ENCODE measurements around the gene ALDH1L2. TPM values are rescaled to one million over a fixed set of nuclear protein-coding genes. Genes with fewer than 3 reads are reported as not detected.

Gene ALDH1L2
- total RNA-seq, 4 donors from 2014 or later, result 2.1 to 9.1 (median 4.3) TPM

DNA sequence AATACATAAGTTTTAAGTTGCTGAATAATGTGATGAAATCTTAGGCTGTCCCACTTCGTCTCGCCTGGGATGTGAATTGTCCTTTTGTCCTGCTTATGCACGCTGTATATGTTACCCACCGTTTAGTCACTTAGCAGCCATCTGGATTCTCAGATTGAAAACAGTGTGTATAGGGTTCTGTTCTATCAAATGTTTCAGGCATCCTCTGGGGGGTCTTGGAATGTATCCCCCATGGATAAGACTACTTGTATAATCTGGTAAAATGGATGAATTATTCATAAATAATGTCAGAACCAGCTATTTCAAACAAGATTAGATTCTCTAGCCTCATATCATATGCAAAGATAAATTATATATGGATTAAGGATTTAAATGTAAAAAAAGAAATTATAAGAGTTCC is 68.7 kb downstream of the ALDH1L2 start:
- H3K4me3 ChIP-seq (replicated peaks in 1 of 3), result no peak overlapping the region
- peaks cover 0 to 3% of the 10 kb centered on the region in 2 donors for H3K36me3 ChIP-seq
- peaks cover 9% of the 10 kb centered on the region in 2 donors for H3K4me1 ChIP-seq
- no peak for DNase-seq
- no peaks in the 10 kb centered on the region for H3K9me3 ChIP-seq
- no peak for TF ChIP-seq POLR2A (IDR thresholded peaks at IDR 0.05)
- no peak for TF ChIP-seq CTCF (IDR thresholded peaks at IDR 0.05)
- H3K27ac ChIP-seq, result no peak overlapping the region
- no peaks in the 10 kb centered on the region for H3K27me3 ChIP-seq
- 93% methylated on average over 4 of the region's 4 CpGs for WGBS, 2 donors
- intact Hi-C loops (cut with DNase I), result no loop called here

DNA sequence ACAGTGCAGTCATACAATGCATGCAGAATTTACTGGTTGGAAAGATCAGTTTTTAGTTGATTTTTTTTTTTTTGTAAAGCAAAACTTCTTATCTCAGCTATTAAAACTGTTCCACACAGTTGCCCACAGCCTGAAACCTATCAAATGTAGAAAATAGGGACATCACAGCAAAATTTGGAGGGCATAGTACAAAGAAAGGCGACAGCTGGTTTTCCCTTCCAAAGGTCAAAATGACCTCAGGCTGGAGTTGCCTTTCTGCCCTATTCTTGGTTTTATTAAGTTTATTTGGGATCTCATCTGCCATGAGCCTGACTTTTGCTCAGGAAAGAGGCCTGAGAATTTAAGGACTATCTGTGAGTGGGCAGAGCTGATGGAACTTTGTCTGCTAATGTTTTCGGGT is 69.7 kb downstream of the ALDH1L2 start:
- Histone ChIP-seq H3K27me3 (no peaks in the 10 kb centered on the region), H3K36me3 (peaks cover 0 to 3% of the 10 kb centered on the region in 2 donors)
- TF ChIP-seq CTCF (IDR thresholded peaks at IDR 0.05), result no peak
- TF ChIP-seq POLR2A (IDR thresholded peaks at IDR 0.05), result no peak

DNA sequence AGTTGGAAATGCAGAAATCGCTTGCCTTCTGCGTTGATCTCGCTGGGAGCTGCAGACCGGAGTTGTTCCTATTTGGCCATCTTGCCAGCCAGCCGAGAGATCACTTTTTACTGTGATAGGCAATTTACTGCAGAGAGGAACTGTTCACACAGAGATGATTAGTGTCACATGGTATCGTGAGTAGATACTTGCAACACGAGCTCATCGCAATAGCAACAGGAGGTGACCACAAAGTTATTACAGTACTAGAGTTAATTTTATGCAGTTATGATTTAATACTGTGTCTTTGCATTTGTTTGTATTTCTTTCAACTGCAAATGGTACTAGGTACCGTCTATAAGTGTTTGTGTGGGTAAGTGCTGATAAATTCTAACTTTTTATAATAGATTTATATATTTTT is 70.4 kb downstream of the ALDH1L2 start:
- Histone ChIP-seq H3K27me3 (no peaks in the 10 kb centered on the region), H3K4me3 (replicated peaks in 1 of 3) (no peak overlapping the region), H3K9me3 (no peaks in the 10 kb centered on the region), H3K4me1 (peaks cover 4 to 6% of the 10 kb centered on the region in 2 donors), H3K36me3 (peaks cover 0 to 3% of the 10 kb centered on the region in 2 donors), H3K27ac (no peak overlapping the region)
- intact Hi-C loops (cut with DNase I), result no loop called here
- 93 to 96% methylated on average over 9 of the region's 9 CpGs for WGBS, 2 donors
- no peak for DNase-seq
- TF ChIP-seq POLR2A (IDR thresholded peaks at IDR 0.05) (no peak), CTCF (IDR thresholded peaks at IDR 0.05) (no peak)

More for the DNA sequence above, 69.7 kb downstream of the ALDH1L2 start:
- DNase-seq, result no peak
- Histone ChIP-seq H3K27ac (no peak overlapping the region), H3K9me3 (no peaks in the 10 kb centered on the region), H3K4me1 (peaks cover 4 to 7% of the 10 kb centered on the region in 2 donors), H3K4me3 (replicated peaks in 1 of 3) (no peak overlapping the region)
- 88 to 96% methylated on average over 2 of the region's 2 CpGs for WGBS, 2 donors
- intact Hi-C loops (cut with DNase I), result no loop called here

DNA sequence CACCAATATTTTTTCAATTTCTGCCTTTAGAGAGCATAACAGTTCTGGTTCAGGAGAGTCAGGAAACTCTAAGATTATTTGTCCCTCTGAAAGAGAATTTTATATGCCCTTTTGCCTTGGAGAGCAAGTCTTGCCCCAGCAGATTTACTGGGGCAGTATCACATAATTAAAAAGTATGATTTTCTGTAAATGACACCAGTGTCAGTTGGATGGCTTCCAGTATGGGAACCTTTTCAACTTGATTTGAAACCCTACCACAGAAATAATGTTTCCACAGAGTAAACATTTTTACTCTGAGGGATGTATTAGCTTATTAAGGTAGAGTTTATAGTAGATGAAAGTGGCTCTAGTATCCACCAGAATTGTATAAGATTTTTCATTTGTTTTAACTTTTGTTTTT is 82.8 kb downstream of the ALDH1L2 start:
- DNase-seq, result no peak
- H3K36me3 ChIP-seq, result peaks cover 0 to 1% of the 10 kb centered on the region in 2 donors
- intact Hi-C loops (cut with DNase I), result no loop called here
- no peak overlapping the region for H3K27ac ChIP-seq
- H3K4me1 ChIP-seq, result peaks cover 40 to 43% of the 10 kb centered on the region in 2 donors
- H3K4me3 ChIP-seq (replicated peaks in 1 of 3), result no peak overlapping the region
- no peaks in the 10 kb centered on the region for H3K9me3 ChIP-seq
- TF ChIP-seq POLR2A (IDR thresholded peaks at IDR 0.05) (no peak), CTCF (IDR thresholded peaks at IDR 0.05) (no peak)
- H3K27me3 ChIP-seq, result no peaks in the 10 kb centered on the region

GRCh38 chr12:104999347-104999685 is 84.9 kb downstream of the ALDH1L2 start:
- Histone ChIP-seq H3K4me3 (replicated peaks in 1 of 3) (no peak overlapping the region), H3K9me3 (no peaks in the 10 kb centered on the region), H3K27me3 (no peaks in the 10 kb centered on the region), H3K36me3 (peaks cover 8 to 12% of the 10 kb centered on the region in 2 donors), H3K4me1 (peaks cover 40 to 43% of the 10 kb centered on the region in 2 donors), H3K27ac (peak overlapping the region; percentile 46 to 77 (median 70))
- 33 to 54% methylated on average over 4 to 6 of the region's 7 CpGs for WGBS, 2 donors
- intact Hi-C loops (cut with DNase I), result no loop called here
- DNase-seq, result peak; percentile 81 to 83
- no peak for TF ChIP-seq POLR2A (IDR thresholded peaks at IDR 0.05)
- peak in 1 of 6 experiments; percentile 17 for TF ChIP-seq CTCF (IDR thresholded peaks at IDR 0.05)

All from thyroid gland (tissue), 4 donors.